IgD-negative memory B cell (primary cell): ENCODE data around the gene RPGRIP1L. TPM values are rescaled to one million over a fixed set of nuclear protein-coding genes. Genes with fewer than 3 reads are reported as not detected.

Experiments used
- H3K27ac Mint-ChIP-seq, 3 donors: one replicate each; pipeline ENCODE4 v1.8.0; 2020 to 2022; ENCODE audit warnings: mild to moderate bottlenecking in 3 of 3, mixed read lengths in 3 of 3, moderate library complexity in 1 of 3
- H3K27me3 Mint-ChIP-seq: one replicate; pipeline ENCODE4 v1.8.0; 2021; ENCODE audit warnings: mixed read lengths
- H3K36me3 Mint-ChIP-seq: one replicate; pipeline ENCODE4 v1.8.0; 2020; ENCODE audit warnings: mild to moderate bottlenecking, mixed read lengths
- H3K4me1 Mint-ChIP-seq, 3 donors: one replicate each; pipeline ENCODE4 v1.8.0; 2020 to 2022; ENCODE audit warnings: mixed read lengths in 3 of 3, mild to moderate bottlenecking in 1 of 3
- H3K4me3 Mint-ChIP-seq, 4 donors: one replicate each; pipeline ENCODE4 v1.8.0; 2020 to 2022; ENCODE audit warnings: mild to moderate bottlenecking in 4 of 4, mixed read lengths in 4 of 4, moderate library complexity in 3 of 4
- H3K9me3 Mint-ChIP-seq, 3 donors: one replicate each; pipeline ENCODE4 v1.8.0; 2020 to 2021; ENCODE audit warnings: mixed read lengths in 3 of 3, mild to moderate bottlenecking in 1 of 3
- polyA plus RNA-seq: library from polyadenylated mRNA; unstranded; fragments of 300-500 nt; fragmentation: Illumina TruSeq; gene quantifications from one replicate; pipeline ENCODE4 v1.2.3, GENCODE V29; 2021

RPGRIP1L gene
- polyA plus RNA-seq, 1 donor from 2014 or later = 3.5 TPM

- no peak overlapping the region for H3K27ac Mint-ChIP-seq
- no peaks in the 10 kb centered on the region for H3K36me3 Mint-ChIP-seq
- H3K4me1 Mint-ChIP-seq = no peaks in the 10 kb centered on the region
- H3K4me3 Mint-ChIP-seq = no peak overlapping the region
- no peaks in the 10 kb centered on the region for H3K9me3 Mint-ChIP-seq
- H3K27me3 Mint-ChIP-seq = no peaks in the 10 kb centered on the region
These were observed 121.9 kb downstream of the RPGRIP1L start for GRCh38 chr16:53581784-53582183.

GRCh38 chr16:53580038-53580802, 123.4 kb downstream of the RPGRIP1L start:
- Mint-ChIP-seq H3K27me3 (no peaks in the 10 kb centered on the region), H3K4me1 (no peaks in the 10 kb centered on the region), H3K9me3 (no peaks in the 10 kb centered on the region), H3K36me3 (no peaks in the 10 kb centered on the region), H3K4me3 (no peak overlapping the region), H3K27ac (no peak overlapping the region)

GRCh38 chr16:53576904-53577303, 126.8 kb downstream of the RPGRIP1L start:
- Mint-ChIP-seq H3K27ac (no peak overlapping the region), H3K27me3 (no peaks in the 10 kb centered on the region), H3K36me3 (peaks cover 1% of the 10 kb centered on the region), H3K9me3 (peaks cover 0 to 14% (median 1%) of the 10 kb centered on the region in 3 donors), H3K4me3 (no peak overlapping the region), H3K4me1 (no peaks in the 10 kb centered on the region)

GRCh38 chr16:53576210-53576609, 127.4 kb downstream of the RPGRIP1L start:
- Mint-ChIP-seq H3K4me3 (no peak overlapping the region), H3K27ac (no peak overlapping the region), H3K4me1 (no peaks in the 10 kb centered on the region), H3K27me3 (no peaks in the 10 kb centered on the region), H3K9me3 (peaks cover 5 to 21% (median 7%) of the 10 kb centered on the region in 3 donors), H3K36me3 (peaks cover 4% of the 10 kb centered on the region)

GRCh38 chr16:53571763-53572162, 131.9 kb downstream of the RPGRIP1L start:
- no peaks in the 10 kb centered on the region for H3K4me1 Mint-ChIP-seq
- H3K9me3 Mint-ChIP-seq = peaks cover 5 to 30% (median 15%) of the 10 kb centered on the region in 3 donors
- H3K4me3 Mint-ChIP-seq = no peak overlapping the region
- peaks cover 2% of the 10 kb centered on the region for H3K27me3 Mint-ChIP-seq
- H3K36me3 Mint-ChIP-seq = peaks cover 4% of the 10 kb centered on the region
- no peak overlapping the region for H3K27ac Mint-ChIP-seq

GRCh38 chr16:53566552-53567245, 137.0 kb downstream of the RPGRIP1L start:
- Mint-ChIP-seq H3K9me3 (peaks cover 4 to 13% (median 12%) of the 10 kb centered on the region in 3 donors), H3K36me3 (peaks cover 4% of the 10 kb centered on the region), H3K4me1 (no peaks in the 10 kb centered on the region), H3K27ac (peak overlapping the region in 1 of 3 donors; percentile 14), H3K4me3 (no peak overlapping the region), H3K27me3 (peaks cover 3% of the 10 kb centered on the region)

- Mint-ChIP-seq H3K27ac (no peak overlapping the region), H3K4me3 (no peak overlapping the region), H3K4me1 (no peaks in the 10 kb centered on the region), H3K36me3 (peaks cover 3% of the 10 kb centered on the region), H3K27me3 (peaks cover 4% of the 10 kb centered on the region), H3K9me3 (peaks cover 0 to 2% (median 2%) of the 10 kb centered on the region in 3 donors)
These were observed 138.3 kb downstream of the RPGRIP1L start for GRCh38 chr16:53565296-53565863.

GRCh38 chr16:53563426-53563825, 140.2 kb downstream of the RPGRIP1L start:
- Mint-ChIP-seq H3K36me3 (peaks cover 3% of the 10 kb centered on the region), H3K4me1 (no peaks in the 10 kb centered on the region), H3K4me3 (no peak overlapping the region), H3K27ac (peak overlapping the region in 1 of 3 donors; percentile 21), H3K27me3 (peaks cover 3% of the 10 kb centered on the region), H3K9me3 (no peaks in the 10 kb centered on the region)

- Mint-ChIP-seq H3K36me3 (peaks cover 3% of the 10 kb centered on the region), H3K9me3 (no peaks in the 10 kb centered on the region), H3K4me3 (no peak overlapping the region), H3K27me3 (peaks cover 3% of the 10 kb centered on the region), H3K27ac (peak overlapping the region in 2 of 3 donors; percentile 60 to 77), H3K4me1 (no peaks in the 10 kb centered on the region)
These were observed 142.4 kb downstream of the RPGRIP1L start for GRCh38 chr16:53561101-53561888.

GRCh38 chr16:53559270-53559951, 144.2 kb downstream of the RPGRIP1L start:
- peaks cover 3% of the 10 kb centered on the region for H3K36me3 Mint-ChIP-seq
- no peak overlapping the region for H3K4me3 Mint-ChIP-seq
- no peak overlapping the region for H3K27ac Mint-ChIP-seq
- no peaks in the 10 kb centered on the region for H3K9me3 Mint-ChIP-seq
- no peaks in the 10 kb centered on the region for H3K4me1 Mint-ChIP-seq
- H3K27me3 Mint-ChIP-seq = peaks cover 3% of the 10 kb centered on the region

GRCh38 chr16:53558710-53559109, 144.9 kb downstream of the RPGRIP1L start:
- H3K27ac Mint-ChIP-seq = no peak overlapping the region
- no peaks in the 10 kb centered on the region for H3K9me3 Mint-ChIP-seq
- H3K4me3 Mint-ChIP-seq = no peak overlapping the region
- H3K36me3 Mint-ChIP-seq = peaks cover 3% of the 10 kb centered on the region
- no peaks in the 10 kb centered on the region for H3K4me1 Mint-ChIP-seq
- H3K27me3 Mint-ChIP-seq = peaks cover 3% of the 10 kb centered on the region

GRCh38 chr16:53556521-53556920, 147.1 kb downstream of the RPGRIP1L start:
- Mint-ChIP-seq H3K27ac (no peak overlapping the region), H3K4me3 (no peak overlapping the region), H3K36me3 (no peaks in the 10 kb centered on the region), H3K4me1 (no peaks in the 10 kb centered on the region), H3K9me3 (no peaks in the 10 kb centered on the region), H3K27me3 (peaks cover 2% of the 10 kb centered on the region)

- Mint-ChIP-seq H3K27ac (no peak overlapping the region), H3K36me3 (no peaks in the 10 kb centered on the region), H3K4me1 (peaks cover 0 to 14% (median 4%) of the 10 kb centered on the region in 3 donors), H3K4me3 (no peak overlapping the region), H3K9me3 (no peaks in the 10 kb centered on the region), H3K27me3 (peaks cover 10% of the 10 kb centered on the region)
These were observed 153.5 kb downstream of the RPGRIP1L start for GRCh38 chr16:53549970-53550690.
